Tibial artery (tissue), 4 donors: ENCODE results near the gene ARHGAP32.

ENCODE experiments used
- DNase-seq, 2 donors: peaks; one replicate each; pipeline ENCODE4 v3.0.0-alpha.2; 2019
- H3K27ac ChIP-seq, 2 donors: fragments of 200-600 bp; sonication (generic) in 1 of 2; 1 replicate in 1 of 2; 2 replicates in 1 of 2; pipeline ENCODE4 v1.5.1; 2018 to 2019; ENCODE audit warnings: mild to moderate bottlenecking in 1 of 2
- H3K27me3 ChIP-seq, 2 donors: fragments of 200-600 bp; sonication (generic) in 1 of 2; one replicate each; pipeline versions ENCODE4 v1.5.1 to v1.6.0; 2016 to 2019
- H3K36me3 ChIP-seq, 3 donors: fragments of 200-600 bp; sonication (generic) in 2 of 3; one replicate each; pipeline ENCODE4 v1.5.1; 2016 to 2019; ENCODE audit warnings: mild to moderate bottlenecking in 2 of 3
- H3K4me1 ChIP-seq, 4 donors: fragments of 200-600 bp; sonication (generic) in 2 of 4; 1 replicate in 3 of 4; 2 replicates in 1 of 4; pipeline ENCODE4 v1.5.1; 2016 to 2019
- H3K4me3 ChIP-seq, 2 donors: fragments of 200-600 bp; sonication (generic) in 1 of 2; 1 replicate in 1 of 2; 2 replicates in 1 of 2; pipeline ENCODE4 v1.5.1; 2018 to 2019; ENCODE audit warnings: mild to moderate bottlenecking in 2 of 2
- H3K9me3 ChIP-seq, 3 donors: fragments of 200-600 bp; sonication (generic) in 1 of 3; one replicate each; pipeline ENCODE4 v1.5.1; 2016 to 2019
- intact Hi-C: fragments of 100-400 bp; cut with DNase I; formaldehyde crosslinking; loops from one replicate; pipeline ENCODE4 v1.15.0; 2023; ENCODE audit warnings: low total_unique reads
- TF ChIP-seq, protein P1 (sequence below), 2 experiments: fragments of 200-600 bp in 1 of 2; fragments of 450-650 bp in 1 of 2; IDR thresholded peaks; one replicate each; pipeline ENCODE4 v1.5.1; 2017 to 2019; ENCODE audit warnings: antibody characterized with exemption in 2 of 2, mild to moderate bottlenecking in 1 of 2, moderate library complexity in 1 of 2

Gene ARHGAP32

DNA sequence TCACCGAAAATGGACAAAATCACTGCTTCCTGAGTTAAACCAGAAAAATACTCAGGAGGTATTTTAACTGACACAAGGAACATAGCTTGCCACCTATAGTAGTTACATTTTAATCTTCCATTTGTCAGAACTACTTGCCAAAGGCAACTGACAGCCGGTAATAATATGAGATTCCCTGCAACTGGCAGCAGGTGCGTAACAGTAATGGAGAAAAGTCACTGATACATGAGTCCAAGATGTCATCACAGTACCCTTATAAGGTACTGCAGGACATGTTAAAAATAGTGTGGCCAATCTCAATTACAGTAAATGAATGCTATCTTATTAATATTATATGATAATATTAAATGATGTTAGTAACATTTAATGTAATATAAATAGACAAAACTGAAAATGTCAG lies 21.1 kb upstream of the ARHGAP32 start:
- Histone ChIP-seq H3K4me1 (peaks cover 0 to 7% (median 0%) of the 10 kb centered on the region in 4 donors), H3K36me3 (no peaks in the 10 kb centered on the region), H3K27me3 (no peaks in the 10 kb centered on the region), H3K27ac (no peak overlapping the region), H3K9me3 (no peaks in the 10 kb centered on the region), H3K4me3 (no peak overlapping the region)
- intact Hi-C loops = no loop called here
- no peak for DNase-seq
- TF ChIP-seq, protein P1, sequence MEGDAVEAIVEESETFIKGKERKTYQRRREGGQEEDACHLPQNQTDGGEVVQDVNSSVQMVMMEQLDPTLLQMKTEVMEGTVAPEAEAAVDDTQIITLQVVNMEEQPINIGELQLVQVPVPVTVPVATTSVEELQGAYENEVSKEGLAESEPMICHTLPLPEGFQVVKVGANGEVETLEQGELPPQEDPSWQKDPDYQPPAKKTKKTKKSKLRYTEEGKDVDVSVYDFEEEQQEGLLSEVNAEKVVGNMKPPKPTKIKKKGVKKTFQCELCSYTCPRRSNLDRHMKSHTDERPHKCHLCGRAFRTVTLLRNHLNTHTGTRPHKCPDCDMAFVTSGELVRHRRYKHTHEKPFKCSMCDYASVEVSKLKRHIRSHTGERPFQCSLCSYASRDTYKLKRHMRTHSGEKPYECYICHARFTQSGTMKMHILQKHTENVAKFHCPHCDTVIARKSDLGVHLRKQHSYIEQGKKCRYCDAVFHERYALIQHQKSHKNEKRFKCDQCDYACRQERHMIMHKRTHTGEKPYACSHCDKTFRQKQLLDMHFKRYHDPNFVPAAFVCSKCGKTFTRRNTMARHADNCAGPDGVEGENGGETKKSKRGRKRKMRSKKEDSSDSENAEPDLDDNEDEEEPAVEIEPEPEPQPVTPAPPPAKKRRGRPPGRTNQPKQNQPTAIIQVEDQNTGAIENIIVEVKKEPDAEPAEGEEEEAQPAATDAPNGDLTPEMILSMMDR (IDR thresholded peaks at IDR 0.05) = no peak

DNA sequence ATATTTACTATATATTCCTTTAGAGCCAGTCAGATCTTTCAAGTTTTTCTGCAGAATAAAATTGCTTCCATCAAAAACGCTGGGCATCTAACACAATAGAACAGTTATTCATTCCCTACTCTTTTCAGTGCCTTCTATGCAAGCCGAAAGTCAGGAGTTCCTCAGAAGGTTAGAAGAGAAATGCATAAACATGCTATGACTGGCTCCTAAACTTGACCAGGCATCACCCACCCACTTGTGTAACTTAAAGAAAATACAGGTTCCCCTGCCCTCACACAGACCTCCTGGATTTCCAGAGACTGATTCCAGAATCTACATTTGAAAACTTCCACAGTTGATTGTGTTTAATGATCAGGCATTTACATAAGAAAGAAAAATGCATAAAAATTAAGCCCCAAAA lies 19.3 kb upstream of the ARHGAP32 start:
- no peak for DNase-seq
- intact Hi-C loops = no loop called here
- H3K27me3 ChIP-seq = no peaks in the 10 kb centered on the region
- H3K4me1 ChIP-seq = peaks cover 0 to 8% (median 2%) of the 10 kb centered on the region in 4 donors
- H3K4me3 ChIP-seq = no peak overlapping the region
- H3K9me3 ChIP-seq = no peaks in the 10 kb centered on the region
- H3K27ac ChIP-seq = no peak overlapping the region
- H3K36me3 ChIP-seq = no peaks in the 10 kb centered on the region
- TF ChIP-seq, protein P1 (IDR thresholded peaks at IDR 0.05) = no peak

DNA sequence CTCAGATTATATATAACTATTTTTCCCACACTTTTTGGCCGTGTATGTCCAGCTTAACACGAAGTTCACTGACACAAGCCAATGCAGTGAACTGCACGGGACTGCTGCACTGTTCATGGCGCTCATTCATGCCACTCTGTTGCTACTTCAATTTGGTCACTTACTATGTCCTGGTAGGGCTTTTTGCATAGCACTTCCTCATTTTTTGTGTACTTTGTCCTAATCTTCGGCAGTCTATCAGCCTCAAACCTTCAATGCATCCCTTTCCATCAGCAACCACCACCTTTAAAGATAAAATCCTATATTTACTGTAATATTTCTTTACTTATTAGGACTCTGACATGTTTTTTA lies 18.7 kb upstream of the ARHGAP32 start:
- H3K4me1 ChIP-seq = peaks cover 0 to 8% (median 2%) of the 10 kb centered on the region in 4 donors
- no peak overlapping the region for H3K27ac ChIP-seq
- H3K27me3 ChIP-seq = no peaks in the 10 kb centered on the region
- no peaks in the 10 kb centered on the region for H3K36me3 ChIP-seq
- H3K9me3 ChIP-seq = no peaks in the 10 kb centered on the region
- TF ChIP-seq, protein P1 (IDR thresholded peaks at IDR 0.05) = no peak
- DNase-seq = no peak
- no peak overlapping the region for H3K4me3 ChIP-seq
- intact Hi-C loops = no loop called here

DNA sequence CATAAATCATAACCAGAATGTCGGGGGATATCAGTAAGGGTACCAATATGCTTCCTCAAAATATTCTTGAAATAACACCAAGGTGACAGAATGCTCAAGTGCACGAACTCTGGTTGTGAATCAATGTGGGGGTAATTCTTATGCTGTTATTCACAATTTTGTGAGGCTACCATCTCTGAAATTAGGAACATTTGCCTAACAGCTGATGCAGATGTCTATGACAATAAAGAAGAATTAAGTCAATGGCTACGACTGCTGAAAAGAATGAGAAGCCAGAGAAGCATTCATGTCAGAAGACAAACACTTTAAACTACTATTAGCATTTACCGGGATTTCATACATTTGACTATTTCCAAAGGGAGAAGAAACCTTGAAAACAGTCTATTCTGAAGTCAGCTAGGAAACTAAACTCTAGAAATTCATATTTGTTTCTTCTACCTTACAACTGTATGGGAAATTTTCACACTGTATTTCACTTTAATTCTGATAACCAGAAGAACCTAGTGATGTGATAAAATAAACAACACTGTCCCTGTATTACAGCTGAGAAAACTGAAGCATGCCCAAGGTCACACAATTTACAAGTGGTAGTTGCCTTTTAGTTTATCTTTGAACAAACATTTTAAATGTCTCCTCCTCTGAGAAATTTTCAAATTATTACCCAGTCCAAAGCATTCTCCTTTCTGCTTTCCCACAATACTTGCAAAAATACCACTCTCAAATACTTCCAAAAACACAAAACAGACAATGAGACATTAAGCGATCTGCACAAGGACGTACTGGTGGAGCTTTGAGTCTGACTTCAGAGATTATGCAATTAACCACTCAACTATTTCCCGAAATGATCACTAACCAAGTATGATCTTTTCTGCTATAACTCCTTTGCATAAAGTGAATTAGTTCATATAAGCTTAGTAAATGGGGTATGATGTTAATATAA lies 18.0 kb upstream of the ARHGAP32 start:
- TF ChIP-seq, protein P1 (IDR thresholded peaks at IDR 0.05) = no peak
- no peak for DNase-seq
- H3K27me3 ChIP-seq = no peaks in the 10 kb centered on the region
- no peaks in the 10 kb centered on the region for H3K9me3 ChIP-seq
- intact Hi-C loops = no loop called here
- H3K4me1 ChIP-seq = peaks cover 0 to 8% (median 2%) of the 10 kb centered on the region in 4 donors
- H3K4me3 ChIP-seq = no peak overlapping the region
- H3K36me3 ChIP-seq = no peaks in the 10 kb centered on the region
- H3K27ac ChIP-seq = no peak overlapping the region

DNA sequence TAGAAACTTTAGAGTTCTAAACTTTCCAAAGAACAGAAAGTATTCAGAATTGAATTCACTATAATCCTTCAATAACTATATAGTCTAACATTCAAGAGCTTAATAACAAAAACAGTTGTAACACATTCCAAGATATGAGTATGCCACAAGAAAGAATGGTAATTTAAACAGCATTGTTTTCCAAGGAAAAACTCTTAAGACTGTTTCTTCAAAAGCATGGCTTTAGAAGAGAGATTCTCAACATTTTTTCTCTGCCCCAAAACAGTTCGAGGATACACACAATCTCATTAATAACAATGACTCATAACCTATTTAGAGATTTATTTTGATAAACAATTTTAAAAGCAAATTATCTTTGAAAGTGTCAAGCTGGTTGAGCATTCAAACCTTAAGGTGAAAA lies 16.7 kb upstream of the ARHGAP32 start:
- Histone ChIP-seq H3K27me3 (no peaks in the 10 kb centered on the region), H3K4me1 (peaks cover 0 to 8% (median 2%) of the 10 kb centered on the region in 4 donors), H3K4me3 (no peak overlapping the region), H3K36me3 (no peaks in the 10 kb centered on the region), H3K9me3 (no peaks in the 10 kb centered on the region), H3K27ac (no peak overlapping the region)
- TF ChIP-seq, protein P1 (IDR thresholded peaks at IDR 0.05) = no peak
- intact Hi-C loops = no loop called here
- no peak for DNase-seq
